ENCODE results near the gene SNX33. TPM values are rescaled to one million over a fixed set of nuclear protein-coding genes. Genes with fewer than 3 reads are reported as not detected.
"Not testable (repeated sequence)": the region's sequence is repeated elsewhere in the genome, so short reads cannot be mapped to it uniquely, and the experiment has no call there.

SNX33 gene
- total and polyA plus RNA-seq, 2 of the 13 experiments (the other 11 are each of a cell fraction or from before 2014, with no cell fraction given) = 11.0 to 11.6 TPM

DNA sequence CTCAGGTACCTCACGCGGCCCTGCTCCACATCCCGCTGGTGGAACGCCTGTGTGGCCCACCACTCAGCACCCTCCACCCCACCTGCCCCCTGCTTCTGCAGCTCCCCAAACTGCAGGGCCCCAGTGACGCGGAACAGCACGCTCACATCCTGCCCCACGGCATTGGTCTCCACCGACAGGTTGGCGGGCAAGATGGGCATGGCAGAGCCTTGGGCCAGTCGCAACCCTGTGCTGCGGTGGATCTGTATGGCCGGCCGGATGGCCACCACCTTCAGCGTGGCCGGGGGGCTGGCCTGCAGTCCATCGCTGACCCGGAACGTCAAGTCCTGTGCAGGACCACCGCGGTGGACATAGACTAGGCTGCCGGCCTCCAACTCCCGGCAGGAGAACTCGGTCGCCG, 41.1 kb downstream of the SNX33 start (continued):
- no peak for TF ChIP-seq MXD3 (CRISPR knock-in tag; IDR thresholded peaks at IDR 0.05)
- no peak for TF ChIP-seq ZNF383 (CRISPR knock-in tag; IDR thresholded peaks at IDR 0.05; ENCODE audit: borderline replicate concordance)

DNA sequence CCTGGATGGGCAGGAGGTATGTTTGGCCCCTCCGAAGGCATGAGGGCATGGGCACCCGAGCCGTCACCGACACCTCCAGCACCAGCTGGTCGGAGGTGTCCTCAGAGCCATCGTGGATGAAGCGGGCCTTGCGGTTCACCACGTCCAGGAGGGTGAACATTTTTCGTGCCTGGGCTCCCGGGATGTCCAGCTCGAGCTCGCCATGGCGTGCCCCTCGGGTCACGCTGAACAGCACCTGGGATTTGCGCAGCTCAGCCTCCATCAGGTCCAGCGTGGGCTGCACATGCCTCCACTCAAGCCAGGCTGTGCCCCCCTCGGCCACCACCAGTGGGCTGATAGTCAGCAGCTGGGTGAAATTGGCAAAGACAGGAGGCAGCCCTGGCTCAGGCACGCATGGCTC, 41.7 kb downstream of the SNX33 start:
- Histone ChIP-seq H3K4me1 (ENCODE audit: insufficient read depth, low read length) (peaks cover 26% of the 10 kb centered on the region), H3K27me3 (ENCODE audit: control insufficient read depth in 1 of 2, insufficient read depth in 2 of 2, low read length in 2 of 2) (peaks cover 10 to 24% of the 10 kb centered on the region in 2 experiments; a peak in 4 of 5 replicates)
- POLR2A ChIA-PET; H3K9ac ChIP-seq (ENCODE audit: insufficient read depth, low read depth, low read length); CTCF ChIA-PET (ENCODE audit: low intra/inter-chr PET ratio, low total read pairs); H2AFZ ChIP-seq (ENCODE audit: low read length); H3K27ac ChIP-seq (ENCODE audit: extremely low read length, insufficient read depth, low read length); H3K4me3 ChIP-seq (replicated peaks in 1 of 3; ENCODE audit: insufficient read depth in 1 of 3, low read depth in 2 of 3, low read length in 3 of 3); H3K36me3 ChIP-seq (replicated peaks in 1 of 2; ENCODE audit: control insufficient read depth in 1 of 2, insufficient read depth in 2 of 2, low read length in 2 of 2); ATAC-seq; H4K20me1 ChIP-seq (ENCODE audit: insufficient read depth, low read length); H3K4me2 ChIP-seq (ENCODE audit: low read depth, low read length); DNase-seq (ENCODE audit: low spot score); H3K9me3 ChIP-seq (ENCODE audit: low read length); FAIRE-seq; H3K79me2 ChIP-seq (ENCODE audit: insufficient read depth, low read length); BruUV-seq (replicated peaks): not testable (repeated sequence)
- in situ Hi-C loops (cut with HindIII; ENCODE audit: extremely low pct_ligation_motif_present, low pct_unique_long_range_greater_than_20kb) (loop anchor here (10.0 kb wide), 1 partner anchor 115 kb away; no protein-coding TSS in a partner anchor), intact Hi-C loops (cut with micrococcal nuclease; ENCODE audit: unreplicated experiment) (loop anchor here (10.0 kb wide), 1 partner anchor 325 kb away; the partner anchor contains the start of gene MAN2C1)
- 40% methylated on average over 1 of the region's 20 CpGs for WGBS (ENCODE audit: low lambda C conversion rate)

- H2AFZ ChIP-seq (ENCODE audit: low read length); FAIRE-seq; H3K27ac ChIP-seq (ENCODE audit: extremely low read length, insufficient read depth, low read length); ATAC-seq; H3K9ac ChIP-seq (ENCODE audit: insufficient read depth, low read depth, low read length); intact Hi-C loops (cut with micrococcal nuclease; ENCODE audit: unreplicated experiment); BruUV-seq (replicated peaks); in situ Hi-C loops (cut with HindIII; ENCODE audit: extremely low pct_ligation_motif_present, low pct_unique_long_range_greater_than_20kb); H3K79me2 ChIP-seq (ENCODE audit: insufficient read depth, low read length); H4K20me1 ChIP-seq (ENCODE audit: insufficient read depth, low read length); H3K4me3 ChIP-seq (replicated peaks in 1 of 3; ENCODE audit: insufficient read depth in 1 of 3, low read depth in 2 of 3, low read length in 3 of 3); DNase-seq (ENCODE audit: low spot score); CTCF ChIA-PET (ENCODE audit: low intra/inter-chr PET ratio, low total read pairs); POLR2A ChIA-PET; H3K4me2 ChIP-seq (ENCODE audit: low read depth, low read length); H3K36me3 ChIP-seq (replicated peaks in 1 of 2; ENCODE audit: control insufficient read depth in 1 of 2, insufficient read depth in 2 of 2, low read length in 2 of 2); H3K9me3 ChIP-seq (ENCODE audit: low read length): not testable (repeated sequence)
- Histone ChIP-seq H3K27me3 (ENCODE audit: control insufficient read depth in 1 of 2, insufficient read depth in 2 of 2, low read length in 2 of 2) (peaks cover 12 to 48% of the 10 kb centered on the region in 2 experiments; a peak in 4 of 5 replicates), H3K4me1 (ENCODE audit: insufficient read depth, low read length) (peaks cover 23% of the 10 kb centered on the region)
- 11% methylated on average over 4 of the region's 4 CpGs for WGBS (ENCODE audit: low lambda C conversion rate)
These were observed 44.6 kb downstream of the SNX33 start for GRCh38 chr15:75692311-75692710.

DNA sequence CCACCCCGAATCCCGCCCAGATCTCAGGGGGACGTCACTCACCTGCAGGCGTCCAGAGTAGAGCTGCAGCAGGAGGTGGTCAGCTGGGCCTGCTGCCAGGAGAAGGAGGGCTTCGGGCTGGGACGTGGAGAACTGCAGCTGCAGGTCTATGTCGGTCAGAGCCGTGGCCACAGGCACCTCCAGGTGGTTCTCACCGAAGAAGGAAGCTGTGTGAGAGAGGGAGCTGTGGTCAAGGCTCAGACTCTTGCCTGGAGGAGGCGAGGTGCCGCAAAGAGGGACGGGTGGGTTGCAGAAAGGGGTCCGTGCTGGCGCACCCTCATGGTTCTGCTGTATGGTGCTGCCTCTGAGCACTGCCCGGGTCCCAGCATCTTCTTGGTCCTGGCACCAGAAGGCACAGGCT, 45.3 kb downstream of the SNX33 start:
- H3K9me3 ChIP-seq (ENCODE audit: low read length); H3K27ac ChIP-seq (ENCODE audit: extremely low read length, insufficient read depth, low read length); DNase-seq (ENCODE audit: low spot score); in situ Hi-C loops (cut with HindIII; ENCODE audit: extremely low pct_ligation_motif_present, low pct_unique_long_range_greater_than_20kb); POLR2A ChIA-PET; H3K4me3 ChIP-seq (replicated peaks in 1 of 3; ENCODE audit: insufficient read depth in 1 of 3, low read depth in 2 of 3, low read length in 3 of 3); intact Hi-C loops (cut with micrococcal nuclease; ENCODE audit: unreplicated experiment); H3K79me2 ChIP-seq (ENCODE audit: insufficient read depth, low read length); H3K36me3 ChIP-seq (replicated peaks in 1 of 2; ENCODE audit: control insufficient read depth in 1 of 2, insufficient read depth in 2 of 2, low read length in 2 of 2); BruUV-seq (replicated peaks); H3K4me2 ChIP-seq (ENCODE audit: low read depth, low read length); FAIRE-seq; ATAC-seq; H2AFZ ChIP-seq (ENCODE audit: low read length); CTCF ChIA-PET (ENCODE audit: low intra/inter-chr PET ratio, low total read pairs); H4K20me1 ChIP-seq (ENCODE audit: insufficient read depth, low read length); H3K9ac ChIP-seq (ENCODE audit: insufficient read depth, low read depth, low read length): not testable (repeated sequence)
- Histone ChIP-seq H3K27me3 (ENCODE audit: control insufficient read depth in 1 of 2, insufficient read depth in 2 of 2, low read length in 2 of 2) (peaks cover 12 to 48% of the 10 kb centered on the region in 2 experiments; a peak in 4 of 5 replicates), H3K4me1 (ENCODE audit: insufficient read depth, low read length) (peaks cover 23% of the 10 kb centered on the region)
- no CpG with 5 or more reads among the region's 15 CpGs for WGBS (ENCODE audit: low lambda C conversion rate)
